Activated T-cell treated with anti-CD3 and anti-CD28 coated beads for 48 hours (primary cell): Measurements from ENCODE around the gene SART3.
A peak's percentile ranks its signal among the peaks of the same experiment; 100 is the strongest.
"Not testable (repeated sequence)": the region's sequence is repeated elsewhere in the genome, so short reads cannot be mapped to it uniquely, and the experiment has no call there.

Experiments used
- DNase-seq: peaks from one replicate; pipeline ENCODE4 v3.0.0-alpha.2; 2020; ENCODE audit warnings: low read depth

SART3 gene

GRCh38 chr12:108518101-108518715, 42.8 kb downstream of the SART3 start:
- DNase-seq, result no peak

- DNase-seq, result no peak
Observed at GRCh38 chr12:108517288-108518100, 43.5 kb downstream of the SART3 start.

- no peak for DNase-seq
Observed at GRCh38 chr12:108516511-108517275, 44.3 kb downstream of the SART3 start.

GRCh38 chr12:108515916-108516315, 45.1 kb downstream of the SART3 start:
- no peak for DNase-seq

GRCh38 chr12:108514973-108515814, 45.8 kb downstream of the SART3 start, which contains the start of gene FICD:
TSS of gene FICD (plus strand) at chr12:108515277. CDS start at chr12:108516973, 1,696 bp downstream.
- peak; percentile 99 for DNase-seq

- DNase-seq, result no peak
Observed at GRCh38 chr12:108514468-108514972, 46.5 kb downstream of the SART3 start.

- DNase-seq, result peak; percentile 65
Observed at GRCh38 chr12:108511633-108512540, 49.1 kb downstream of the SART3 start.

- DNase-seq, result no peak
Observed at GRCh38 chr12:108510836-108511235, 50.1 kb downstream of the SART3 start.

GRCh38 chr12:108509806-108510205, 51.2 kb downstream of the SART3 start:
- no peak for DNase-seq

- peak; percentile 23 for DNase-seq
Observed at GRCh38 chr12:108507971-108508642, 52.9 kb downstream of the SART3 start.

GRCh38 chr12:108505129-108505528, 55.8 kb downstream of the SART3 start:
- no peak for DNase-seq

- DNase-seq, result no peak
Observed at GRCh38 chr12:108502922-108503321, 58.1 kb downstream of the SART3 start.

GRCh38 chr12:108498136-108498535, 62.8 kb downstream of the SART3 start:
- DNase-seq, result no peak

GRCh38 chr12:108495823-108496579, 65.0 kb downstream of the SART3 start:
- no peak for DNase-seq

GRCh38 chr12:108495054-108495453, 65.9 kb downstream of the SART3 start:
- DNase-seq, result peak; percentile 29

GRCh38 chr12:108491256-108491655, 69.7 kb downstream of the SART3 start:
- DNase-seq, result no peak

- DNase-seq, result not testable (repeated sequence)
Observed at GRCh38 chr12:108487029-108487428, 73.9 kb downstream of the SART3 start.

GRCh38 chr12:108485371-108485770, 75.6 kb downstream of the SART3 start:
- DNase-seq, result not testable (repeated sequence)

- no peak for DNase-seq
Observed at GRCh38 chr12:108484845-108485244, 76.1 kb downstream of the SART3 start.
